Thyroid gland (tissue), 4 donors: ENCODE results near the gene GALNT2.

Source experiments
- CTCF ChIP-seq, 6 experiments: fragments of 200-600 bp in 3 of 6; fragments of 450-650 bp in 3 of 6; sonication (generic) in 3 of 6; IDR thresholded peaks; one replicate each; pipeline ENCODE4 v1.5.1; 2016 to 2019; ENCODE audit warnings: antibody characterized with exemption in 6 of 6, mild to moderate bottlenecking in 2 of 6, inconsistent platforms in 1 of 6, moderate library complexity in 1 of 6
- POLR2A ChIP-seq, 2 donors: fragments of 450-650 bp; IDR thresholded peaks; one replicate each; pipeline ENCODE4 v1.6.1; 2017; ENCODE audit warnings: antibody characterized with exemption in 2 of 2, mild to moderate bottlenecking in 2 of 2, moderate library complexity in 1 of 2

DNA sequence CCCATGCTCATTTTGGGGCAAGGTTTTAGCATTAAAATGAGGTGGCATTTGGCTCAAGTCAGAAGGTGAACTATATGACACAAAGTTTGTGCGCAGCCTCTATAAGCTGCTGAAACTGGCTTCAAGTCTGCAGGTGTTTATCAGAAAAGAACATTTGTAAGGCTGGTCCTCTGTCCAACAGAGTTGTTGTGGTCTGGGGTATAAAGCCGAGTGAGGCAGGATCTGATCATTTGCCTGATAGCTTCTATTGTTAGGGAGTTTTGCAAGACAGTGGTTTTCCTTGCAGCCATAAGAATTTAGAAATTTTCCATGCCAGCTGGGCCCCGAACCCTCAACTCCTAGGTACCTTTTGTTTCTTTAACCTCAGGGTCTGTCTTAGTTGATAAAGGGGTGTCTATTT lies 228.3 kb downstream of the GALNT2 start:
- no peak for TF ChIP-seq CTCF (IDR thresholded peaks at IDR 0.05)
- no peak for TF ChIP-seq POLR2A (IDR thresholded peaks at IDR 0.05)
